Left ventricle myocardium superior (tissue), 1 donor: Measurements from ENCODE around the gene HK3. TPM values are rescaled to one million over a fixed set of nuclear protein-coding genes. Genes with fewer than 3 reads are reported as not detected.

Source experiments
- ATAC-seq: fragments of 200-7000 bp; cut with Tn5 transposase; one replicate; pipeline ENCODE4 v1.9.1; 2020; ENCODE audit warnings: mild to moderate bottlenecking, moderate library complexity
- DNase-seq: peaks from one replicate; pipeline ENCODE4 v3.0.0-alpha.2; 2020
- intact Hi-C: fragments of 100-400 bp; cut with micrococcal nuclease; formaldehyde crosslinking; loops from one replicate; pipeline ENCODE4 v1.11.0; 2022
- long read RNA-seq: library from polyadenylated mRNA; unstranded; transcript quantifications from one replicate; pipeline ENCODE4 v2.0.0, GENCODE V29; 2021
- total RNA-seq: library from RNA; stranded (reverse); fragmentation: NEBNext Ultra II Directional; extraction: Animal tissue kit (Norgen Biotek cat#: 25700); gene quantifications from one replicate; pipeline ENCODE4 v1.2.1, GENCODE V29; 2021
- donor health status: DM: no; HTN: yes; CAD: no; lungs with severe emphysema.

Gene HK3, protein sequence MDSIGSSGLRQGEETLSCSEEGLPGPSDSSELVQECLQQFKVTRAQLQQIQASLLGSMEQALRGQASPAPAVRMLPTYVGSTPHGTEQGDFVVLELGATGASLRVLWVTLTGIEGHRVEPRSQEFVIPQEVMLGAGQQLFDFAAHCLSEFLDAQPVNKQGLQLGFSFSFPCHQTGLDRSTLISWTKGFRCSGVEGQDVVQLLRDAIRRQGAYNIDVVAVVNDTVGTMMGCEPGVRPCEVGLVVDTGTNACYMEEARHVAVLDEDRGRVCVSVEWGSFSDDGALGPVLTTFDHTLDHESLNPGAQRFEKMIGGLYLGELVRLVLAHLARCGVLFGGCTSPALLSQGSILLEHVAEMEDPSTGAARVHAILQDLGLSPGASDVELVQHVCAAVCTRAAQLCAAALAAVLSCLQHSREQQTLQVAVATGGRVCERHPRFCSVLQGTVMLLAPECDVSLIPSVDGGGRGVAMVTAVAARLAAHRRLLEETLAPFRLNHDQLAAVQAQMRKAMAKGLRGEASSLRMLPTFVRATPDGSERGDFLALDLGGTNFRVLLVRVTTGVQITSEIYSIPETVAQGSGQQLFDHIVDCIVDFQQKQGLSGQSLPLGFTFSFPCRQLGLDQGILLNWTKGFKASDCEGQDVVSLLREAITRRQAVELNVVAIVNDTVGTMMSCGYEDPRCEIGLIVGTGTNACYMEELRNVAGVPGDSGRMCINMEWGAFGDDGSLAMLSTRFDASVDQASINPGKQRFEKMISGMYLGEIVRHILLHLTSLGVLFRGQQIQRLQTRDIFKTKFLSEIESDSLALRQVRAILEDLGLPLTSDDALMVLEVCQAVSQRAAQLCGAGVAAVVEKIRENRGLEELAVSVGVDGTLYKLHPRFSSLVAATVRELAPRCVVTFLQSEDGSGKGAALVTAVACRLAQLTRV
- 3.7 TPM for total RNA-seq
- long read RNA-seq, partial matches to known transcripts, result 3 of 17 reads
- long read RNA-seq, other reads (novel, unspliced or antisense), result 10 of 17 reads

DNA sequence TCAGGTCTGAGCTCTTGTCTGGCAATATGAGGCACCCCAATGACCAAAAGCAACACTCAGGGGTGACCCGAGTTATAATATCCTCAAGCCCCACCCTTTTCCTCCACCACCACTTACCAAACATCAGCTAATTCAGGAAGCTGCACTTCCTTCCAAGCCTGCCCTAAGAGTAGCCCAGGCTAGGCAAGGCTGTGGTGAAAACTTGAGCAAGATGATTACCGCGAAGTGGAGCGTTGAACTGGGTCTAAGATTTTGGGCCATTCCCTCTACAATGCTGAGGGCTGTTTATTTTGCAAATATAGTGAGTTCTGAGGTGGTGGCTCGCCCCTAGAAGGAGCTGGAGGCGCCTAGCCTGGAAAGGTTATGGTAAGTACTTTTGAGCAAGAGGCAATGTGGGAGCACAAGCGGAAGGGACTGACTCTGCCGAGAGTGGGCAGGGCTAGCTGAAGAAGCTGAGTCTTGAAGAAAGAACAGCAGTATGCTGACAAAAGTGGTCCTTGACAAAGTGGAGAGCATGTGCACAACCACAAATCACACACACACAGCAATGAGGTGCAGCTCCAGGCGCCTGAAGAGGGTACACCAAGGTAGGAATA, at the start of gene HK3:
Gene HK3, minus strand, starts transcription at position 51 of the 596 bp plus-strand sequence. CDS start 3,187 bp downstream, outside the sequence.
- ATAC-seq (peak; percentile 74), DNase-seq (no peak)

DNA sequence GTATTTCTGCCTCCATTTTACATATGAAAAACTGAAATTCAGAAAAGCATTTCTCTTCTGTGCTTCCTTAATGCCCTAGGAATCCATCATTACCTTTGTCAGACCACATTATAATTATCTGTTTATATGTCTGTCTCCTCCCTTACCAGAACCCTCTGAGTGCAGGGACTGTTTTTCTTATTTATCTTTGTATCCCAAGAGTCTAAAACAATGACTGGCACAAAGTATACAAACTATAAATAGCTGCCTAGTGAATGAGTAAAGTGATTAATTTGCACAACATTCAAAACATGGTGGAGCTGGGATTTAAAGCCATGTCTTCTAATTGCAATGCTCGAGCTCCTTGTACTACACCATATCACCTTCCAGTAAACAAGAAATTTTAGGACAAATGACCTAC, 49.3 kb upstream of the HK3 start:
- ATAC-seq, result peak; percentile 47

More for the DNA sequence above, at the start of gene HK3:
- intact Hi-C loops, result no loop called here

DNA sequence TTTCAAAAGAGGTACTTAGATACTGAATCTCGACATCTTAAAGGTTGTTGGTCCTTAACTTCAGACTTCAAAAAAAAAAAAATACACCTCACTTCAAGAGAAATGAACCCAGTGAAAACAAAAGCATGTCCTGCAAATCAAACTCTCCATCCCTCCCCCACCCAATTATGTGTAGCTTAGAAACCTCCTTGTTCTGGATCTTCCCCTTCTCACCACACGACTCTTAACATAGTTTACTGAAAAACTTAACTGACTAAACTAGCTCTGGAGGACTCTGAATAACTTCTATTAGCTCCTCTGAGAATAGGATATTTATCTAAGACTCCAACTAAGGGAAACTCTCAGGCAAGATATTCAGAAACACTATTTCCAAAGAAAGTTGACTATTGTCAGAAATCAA, 48.7 kb upstream of the HK3 start:
- intact Hi-C loops, result no loop called here
- DNase-seq (no peak), ATAC-seq (no peak)

More for the DNA sequence above, 49.3 kb upstream of the HK3 start:
- intact Hi-C loops, result no loop called here
- DNase-seq, result no peak

DNA sequence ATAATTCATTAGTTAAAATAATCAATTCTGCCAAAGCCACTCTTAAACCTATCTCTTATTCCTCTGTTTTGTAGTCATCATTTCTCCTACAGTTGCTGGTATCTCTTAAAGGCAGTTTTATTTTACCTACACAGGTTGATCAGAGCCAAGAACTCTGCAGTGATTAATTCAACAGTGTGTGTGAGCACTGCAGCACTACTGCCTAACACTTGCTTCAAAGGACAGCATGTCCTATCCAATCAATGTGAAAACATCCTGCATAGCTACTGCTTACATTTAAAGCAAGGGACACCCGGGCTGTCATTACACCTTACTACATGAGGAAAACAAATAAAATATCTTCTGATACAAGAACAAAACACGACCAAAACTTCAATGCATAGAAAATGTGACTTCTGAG, 45.1 kb upstream of the HK3 start:
- intact Hi-C loops, result loop anchor here (5.0 kb wide), 1 partner anchor 33 kb away; no protein-coding TSS in a partner anchor
- peak; percentile 91 for ATAC-seq
- DNase-seq, result no peak

DNA sequence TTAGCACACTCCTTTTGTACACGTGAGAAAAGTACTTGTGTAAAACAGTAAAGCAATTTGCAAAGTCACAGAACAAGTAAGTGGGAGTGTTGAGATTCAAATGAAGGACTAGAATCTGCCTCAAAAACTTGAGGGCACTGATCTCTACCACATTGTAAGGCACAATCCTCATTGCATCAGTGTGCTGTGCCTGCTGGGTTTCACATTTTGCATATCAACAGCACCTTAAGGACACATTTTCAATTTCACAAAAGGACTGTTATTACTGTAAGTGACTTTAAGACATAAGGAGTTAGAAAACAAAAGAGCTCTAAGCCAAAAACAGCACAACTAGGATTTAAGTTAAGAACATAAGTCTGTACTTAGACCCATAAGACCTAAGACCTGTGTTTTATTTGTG, 44.7 kb upstream of the HK3 start:
- no peak for ATAC-seq
- intact Hi-C loops, result loop anchor here (5.0 kb wide), 1 partner anchor 33 kb away; no protein-coding TSS in a partner anchor
- DNase-seq, result no peak

DNA sequence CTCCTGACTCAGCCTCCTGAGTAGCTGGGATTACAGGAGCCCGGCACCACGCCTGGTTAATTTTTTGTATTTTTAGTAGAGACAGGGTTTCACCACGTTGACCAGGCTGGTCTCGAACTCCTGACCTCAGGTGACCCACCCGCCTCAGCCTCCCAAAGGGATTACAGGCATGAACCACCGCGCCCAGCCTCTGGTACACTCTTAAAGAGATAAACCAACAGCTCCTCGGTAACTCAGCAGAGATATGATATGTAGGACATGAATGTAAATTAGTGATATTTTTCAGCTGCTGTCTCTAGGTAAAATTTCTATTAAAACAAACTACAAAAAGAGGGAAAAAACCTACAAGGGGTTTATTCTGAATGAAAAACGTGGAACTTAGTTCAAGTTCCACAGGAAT, 42.8 kb upstream of the HK3 start:
- intact Hi-C loops, result loop anchor here (5.0 kb wide), 1 partner anchor 35 kb away; no protein-coding TSS in a partner anchor
- DNase-seq, result no peak

DNA sequence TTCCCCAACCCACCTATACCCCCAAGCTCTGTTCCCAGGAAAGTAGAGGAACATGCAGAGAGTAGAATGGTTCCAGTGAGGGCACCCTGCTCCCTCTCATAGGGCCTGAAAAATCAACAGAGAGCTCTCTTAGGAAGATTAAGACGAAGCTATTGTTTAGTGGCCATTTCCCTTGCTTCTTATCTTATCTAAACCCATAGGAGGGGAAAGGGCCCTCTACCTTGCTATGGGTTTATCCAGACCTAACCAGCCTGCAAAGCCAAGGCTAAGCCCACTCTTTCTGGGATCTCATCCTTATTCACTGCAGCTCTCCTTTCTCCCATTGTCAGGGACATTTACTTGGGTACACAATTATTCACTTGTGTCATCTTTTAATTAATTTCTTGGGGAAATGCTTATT, 39.3 kb upstream of the HK3 start:
- intact Hi-C loops, result no loop called here
- ATAC-seq (no peak), DNase-seq (no peak)

More for the DNA sequence above, 42.8 kb upstream of the HK3 start:
- no peak for ATAC-seq

DNA sequence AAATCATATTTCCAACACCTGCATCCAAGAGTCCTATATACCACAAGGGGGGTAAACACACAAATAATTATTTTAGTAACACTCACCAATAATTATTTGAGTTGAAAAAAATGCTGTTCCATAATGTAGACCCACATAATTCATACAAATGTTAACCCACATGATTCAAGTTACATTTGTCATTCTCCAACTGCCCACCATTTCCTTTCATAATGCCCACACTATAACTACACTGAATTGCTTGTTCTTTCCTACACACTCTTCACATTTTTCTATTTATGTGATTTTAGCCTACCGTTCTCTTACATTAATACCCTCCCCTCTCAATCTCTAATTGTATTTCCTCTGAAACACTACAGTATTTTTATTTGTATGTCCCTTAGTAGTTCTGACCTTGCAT, 35.9 kb upstream of the HK3 start:
- DNase-seq (no peak), ATAC-seq (no peak)
- intact Hi-C loops, result no loop called here

DNA sequence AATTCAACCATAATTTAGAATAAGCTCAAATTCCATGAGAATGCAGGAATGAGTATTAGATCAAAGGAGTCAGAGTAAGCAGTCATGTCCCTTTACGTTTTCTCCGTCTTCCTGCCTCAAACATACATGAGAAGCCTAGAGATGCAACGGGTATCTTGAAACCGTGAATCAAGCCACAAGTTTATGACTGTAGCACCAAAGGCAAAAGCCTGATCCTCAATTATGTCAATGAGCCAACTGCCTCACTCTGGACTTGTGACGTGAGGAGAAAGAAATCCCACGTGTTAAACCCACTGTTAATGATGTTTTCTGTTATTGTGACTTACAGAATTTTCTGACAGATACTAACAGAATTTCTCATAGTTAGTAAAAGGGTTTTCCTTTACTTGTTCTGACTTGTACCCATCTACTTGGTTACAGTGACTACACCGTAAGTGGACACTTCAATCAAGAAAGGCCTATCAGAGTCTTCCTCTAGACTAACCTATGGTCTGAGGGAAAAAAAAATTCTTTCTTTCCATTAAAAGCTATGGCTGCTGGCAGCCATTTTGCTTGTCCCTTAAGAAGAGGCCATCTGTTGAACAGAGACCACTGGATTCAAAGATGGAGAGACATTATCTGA, 35.3 kb upstream of the HK3 start:
- intact Hi-C loops, result no loop called here
- ATAC-seq (no peak), DNase-seq (no peak)

DNA sequence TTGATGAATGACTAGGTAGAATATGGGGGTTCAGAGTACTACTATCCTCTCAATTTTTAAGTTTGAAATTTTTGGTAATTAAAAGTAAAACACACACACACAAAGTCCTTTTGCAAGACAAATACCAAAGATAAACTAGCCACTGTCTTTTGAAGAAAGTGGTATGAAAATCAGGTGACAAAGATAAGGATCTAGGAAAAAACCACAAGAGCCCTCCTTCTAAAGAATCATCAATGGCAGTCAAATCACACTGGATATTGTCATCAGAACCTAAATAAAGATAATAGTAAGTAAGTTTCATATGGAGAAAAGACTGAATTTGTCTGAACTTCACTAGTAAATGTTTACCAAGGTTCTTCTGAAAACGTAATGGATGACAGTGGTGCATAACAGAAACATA, 30.5 kb upstream of the HK3 start:
- ATAC-seq (no peak), DNase-seq (no peak)
- intact Hi-C loops, result no loop called here

DNA sequence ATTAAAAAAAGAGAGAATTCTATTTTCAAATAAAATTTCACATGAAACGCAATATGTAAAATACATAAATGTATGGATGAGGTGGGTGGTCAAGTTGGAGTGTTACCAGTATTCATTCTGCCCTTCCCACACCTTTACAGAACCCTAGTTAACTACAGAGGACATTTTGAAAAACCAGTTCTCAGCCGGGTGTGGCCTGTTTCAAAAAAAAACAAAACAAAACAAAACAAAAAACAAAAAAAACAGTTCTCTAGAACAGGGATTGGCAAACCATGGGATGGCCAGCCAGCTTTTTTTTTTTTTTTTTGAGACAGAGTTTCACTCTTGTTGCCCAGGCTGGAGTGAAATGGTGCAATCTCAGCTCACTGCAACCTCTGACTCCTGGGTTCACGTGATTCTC, 28.4 kb upstream of the HK3 start:
- intact Hi-C loops, result no loop called here
- DNase-seq, result no peak
- ATAC-seq, result no peak

DNA sequence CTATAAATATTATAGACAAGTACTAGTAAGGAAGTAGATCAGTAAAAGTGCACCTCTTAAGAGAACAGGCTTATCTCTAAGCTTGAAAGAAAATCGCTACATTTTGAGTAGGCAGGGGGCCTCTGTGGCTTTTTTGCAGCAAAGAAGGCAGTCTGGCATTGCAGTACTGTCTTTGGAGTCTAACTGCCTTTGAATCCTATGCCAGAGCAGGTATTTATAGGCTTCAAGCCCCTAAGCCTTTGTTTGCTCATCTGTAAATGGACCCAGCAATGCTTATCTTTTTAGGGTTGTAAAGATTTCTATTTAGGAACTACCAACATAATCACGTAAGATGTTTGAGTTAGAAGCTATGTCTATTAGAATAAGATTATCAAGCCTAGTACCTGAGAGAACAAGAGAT, 23.7 kb upstream of the HK3 start:
- ATAC-seq, result no peak
- DNase-seq, result no peak
- intact Hi-C loops, result no loop called here

DNA sequence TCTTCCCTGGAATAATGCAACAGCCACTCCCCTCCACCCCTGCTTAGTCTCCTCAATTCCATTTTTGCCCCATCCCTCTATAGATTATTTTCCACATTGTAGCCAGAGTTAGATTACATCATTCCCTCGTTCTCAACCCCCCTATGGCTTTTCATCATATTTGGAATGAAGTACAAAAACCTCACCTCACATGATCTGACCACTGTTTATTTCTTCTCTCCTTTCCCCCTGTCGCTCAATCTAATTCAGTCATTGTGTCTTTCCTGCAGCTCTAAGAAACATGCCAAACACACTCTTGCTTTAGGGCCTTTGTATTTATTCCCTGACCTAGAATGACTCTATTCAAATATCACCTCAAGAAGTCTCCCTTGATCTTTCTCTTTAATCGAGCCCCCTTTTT, 22.6 kb upstream of the HK3 start:
- intact Hi-C loops, result no loop called here
- ATAC-seq (no peak), DNase-seq (no peak)

DNA sequence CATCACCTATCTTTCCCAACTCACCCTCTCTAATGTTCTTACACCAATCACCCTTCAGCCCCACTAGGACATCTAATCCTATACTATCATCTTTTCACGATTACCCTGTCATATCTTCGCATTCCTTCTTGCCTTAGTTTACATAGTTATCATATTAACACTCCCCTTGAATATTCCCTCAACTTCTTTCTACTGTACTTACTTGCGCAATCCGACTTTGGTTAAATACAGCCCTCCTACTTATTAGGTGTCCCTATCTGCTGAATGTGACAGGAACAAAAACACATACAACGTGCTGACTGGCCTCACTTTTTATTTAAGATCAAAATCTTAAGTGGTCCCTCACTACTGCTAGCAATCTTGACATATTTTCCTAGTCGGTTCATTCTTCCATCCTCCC, 19.5 kb upstream of the HK3 start:
- intact Hi-C loops, result no loop called here
- ATAC-seq (no peak), DNase-seq (no peak)

DNA sequence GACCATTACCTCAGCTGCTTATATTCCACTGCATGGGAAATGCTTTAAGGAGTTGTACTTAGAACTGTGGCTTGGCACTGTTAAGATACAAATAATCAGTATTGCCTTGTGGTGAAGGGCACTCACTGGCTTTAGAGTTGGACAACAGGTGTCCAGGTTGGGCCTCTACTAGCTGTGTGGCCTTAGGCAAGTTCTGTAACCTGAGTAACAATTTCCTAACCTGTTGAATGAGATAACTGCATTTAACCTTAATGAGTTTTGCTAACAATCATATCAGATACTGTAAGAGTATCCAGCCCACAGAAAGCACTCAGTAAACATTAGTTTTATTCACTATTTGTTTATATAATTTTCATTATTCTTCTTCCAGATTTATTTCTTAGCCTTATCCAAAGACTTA, 17.2 kb upstream of the HK3 start:
- ATAC-seq, result no peak
- no peak for DNase-seq
- intact Hi-C loops, result no loop called here

DNA sequence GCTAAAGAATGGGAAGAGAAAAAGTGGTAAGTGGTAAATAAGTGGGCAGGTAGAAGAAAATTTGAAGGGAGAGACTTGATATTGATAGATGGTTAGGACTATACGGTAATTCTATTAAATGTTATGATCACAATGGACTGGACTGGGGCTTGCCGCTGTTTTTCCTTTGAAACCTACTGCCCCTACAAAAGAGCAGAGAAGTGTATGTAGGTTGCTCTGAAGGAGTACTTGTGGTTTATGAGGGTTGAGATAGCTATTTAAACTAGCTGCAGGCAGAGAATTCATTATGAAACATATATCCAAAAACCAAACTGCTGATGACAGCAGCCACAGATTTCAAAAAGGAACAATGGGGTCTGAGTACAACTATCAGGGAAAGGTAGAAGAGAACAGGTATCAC, 16.8 kb upstream of the HK3 start:
- DNase-seq, result no peak
- intact Hi-C loops, result no loop called here
- ATAC-seq, result no peak

DNA sequence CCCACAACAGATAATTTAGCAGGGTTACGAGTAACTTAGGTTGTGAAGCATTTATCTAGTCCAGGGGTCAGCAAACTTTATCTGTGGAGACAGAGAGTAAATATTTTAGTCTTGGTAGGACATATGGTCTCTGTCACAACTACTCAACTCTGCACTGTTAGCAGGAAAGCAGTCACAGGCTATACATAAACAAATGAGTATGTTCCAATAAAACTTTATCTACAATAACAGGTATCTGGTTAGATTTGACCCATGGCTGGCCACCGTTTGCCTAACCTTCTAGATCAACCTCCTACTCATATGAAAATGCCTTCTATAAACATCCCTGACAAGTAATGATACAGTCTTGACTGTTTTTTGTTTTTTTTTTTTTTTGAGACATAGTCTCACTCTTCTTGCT, 13.0 kb upstream of the HK3 start:
- DNase-seq (no peak), ATAC-seq (no peak)
- intact Hi-C loops, result no loop called here

DNA sequence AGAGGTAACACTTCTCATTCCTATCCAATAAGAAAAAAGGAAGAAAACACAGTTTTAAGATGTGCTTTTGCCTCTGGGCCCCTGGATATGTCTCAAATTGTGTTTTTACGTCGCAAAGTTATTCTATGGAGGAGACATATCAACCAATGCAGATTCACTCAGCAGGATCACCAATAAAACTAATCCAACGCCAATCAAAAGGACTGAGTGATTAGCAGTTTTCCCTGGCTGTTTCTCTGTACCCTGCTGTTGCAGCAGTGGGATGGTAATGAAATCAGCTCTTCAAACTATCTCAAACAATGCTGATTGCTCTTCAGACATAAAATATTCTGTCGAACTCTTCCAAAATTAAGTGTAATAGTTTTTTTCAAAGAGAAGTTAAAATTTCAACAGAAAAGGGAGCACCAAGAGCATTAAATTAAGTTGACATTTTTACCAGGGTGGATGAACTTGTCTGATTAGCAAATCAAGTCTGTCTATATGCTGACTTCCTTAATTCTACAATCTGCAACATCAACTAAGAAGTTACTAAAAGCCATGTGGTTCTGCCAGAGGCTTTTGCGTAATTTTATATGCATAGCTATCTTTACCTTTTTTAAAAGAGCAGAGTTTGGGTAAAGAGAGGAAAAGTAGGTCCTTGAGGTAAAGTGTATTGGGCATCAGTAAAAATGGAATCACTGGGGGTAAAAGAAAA, 9.7 kb upstream of the HK3 start:
- ATAC-seq, result no peak
- intact Hi-C loops, result no loop called here

DNA sequence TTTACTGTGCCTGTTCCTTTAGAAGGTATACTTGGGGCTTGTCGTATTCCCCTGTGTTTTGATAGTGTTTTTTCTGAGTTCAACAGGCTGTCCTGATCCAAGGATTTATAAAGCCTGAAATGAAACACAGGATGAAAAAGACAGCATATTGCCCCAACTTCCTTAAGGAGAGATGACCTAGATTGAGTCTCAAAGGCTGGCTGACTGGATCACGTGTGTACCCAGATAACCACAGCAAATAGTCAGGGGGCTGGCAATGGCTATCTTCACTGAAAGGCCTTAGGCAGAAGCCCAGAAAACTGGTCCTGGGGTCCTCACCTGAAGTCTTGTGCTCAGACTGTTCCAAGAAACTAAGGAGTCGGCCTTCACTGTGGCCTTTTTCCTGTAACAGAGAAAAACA, 7.7 kb upstream of the HK3 start:
- intact Hi-C loops, result no loop called here

More for the DNA sequence above, 9.7 kb upstream of the HK3 start:
- no peak for DNase-seq

More for the DNA sequence above, 7.7 kb upstream of the HK3 start:
- ATAC-seq, result no peak
- no peak for DNase-seq
